ENCODE results near the gene TBC1D2B. TPM values are rescaled to one million over a fixed set of nuclear protein-coding genes. Genes with fewer than 3 reads are reported as not detected.
"Not testable (repeated sequence)": the region's sequence is repeated elsewhere in the genome, so short reads cannot be mapped to it uniquely, and the experiment has no call there.

The TBC1D2B gene
- polyA plus RNA-seq, 3 donors, result 5.9 to 53.3 (median 6.2) TPM

- no peak for DNase-seq
- Histone ChIP-seq H4K20me1 (ENCODE audit: insufficient read depth, low read length) (no peaks in the 10 kb centered on the region), H3K27me3 (ENCODE audit: control insufficient read depth in 2 of 2, insufficient read depth in 2 of 2, low read length in 2 of 2) (no peaks in the 10 kb centered on the region), H2AFZ (ENCODE audit: insufficient read depth, low read depth, low read length, poor library complexity, severe bottlenecking) (no peak overlapping the region), H3K4me3 (replicated peaks in 1 of 3; ENCODE audit: low read depth in 2 of 3, low read length in 3 of 3) (no peak overlapping the region), H3K79me2 (ENCODE audit: insufficient read depth, low read length) (no peaks in the 10 kb centered on the region), H3K4me1 (ENCODE audit: control insufficient read depth in 1 of 2, insufficient read depth in 2 of 2, low read length in 2 of 2) (no peaks in the 10 kb centered on the region), H3K27ac (ENCODE audit: low read depth in 1 of 2, low read length in 2 of 2) (no peak overlapping the region), H3K36me3 (replicated peaks in 1 of 2; ENCODE audit: control insufficient read depth in 1 of 2, insufficient read depth in 2 of 2, low read length in 2 of 2) (peaks cover 2 to 3% of the 10 kb centered on the region in 2 donors), H3K9me3 (replicated peaks in 1 of 2; ENCODE audit: control insufficient read depth in 1 of 2, insufficient read depth in 1 of 2, low read length in 2 of 2) (no peaks in the 10 kb centered on the region), H3K4me2 (replicated peaks; ENCODE audit: extremely low read depth, low read length, poor library complexity, severe bottlenecking) (no peak overlapping the region), H3K9ac (ENCODE audit: insufficient read depth, low read length, poor library complexity, severe bottlenecking) (no peak overlapping the region)
- intact Hi-C loops (cut with micrococcal nuclease), result no loop called here
- Mint-ChIP-seq H3K4me3 (no peak overlapping the region), H3K9me3 (no peaks in the 10 kb centered on the region), H3K27me3 (ENCODE audit: low read depth in 3 of 3) (peaks cover 3 to 7% (median 7%) of the 10 kb centered on the region in 3 donors), H3K27ac (peak overlapping the region in 3 of 7 donors; percentile 3 to 38 (median 38)), H3K4me1 (peaks cover 2% of the 10 kb centered on the region), H3K36me3 (peaks cover 8 to 12% of the 10 kb centered on the region in 2 donors)
- WGBS (ENCODE audit: insufficient coverage), result 91% methylated on average over 26 of the region's 34 CpGs
- no peak for TF ChIP-seq CTCF (IDR thresholded peaks at IDR 0.05)
Observed at GRCh38 chr15:77988347-77989295, 88.9 kb downstream of the TBC1D2B start.

GRCh38 chr15:77987765-77988136 is 89.8 kb downstream of the TBC1D2B start:
- DNase-seq; H3K4me1 Mint-ChIP-seq; H3K79me2 ChIP-seq (ENCODE audit: insufficient read depth, low read length); H3K27ac ChIP-seq (ENCODE audit: low read depth in 1 of 2, low read length in 2 of 2); H3K27me3 ChIP-seq (ENCODE audit: control insufficient read depth in 2 of 2, insufficient read depth in 2 of 2, low read length in 2 of 2); H3K4me3 Mint-ChIP-seq; H3K4me2 ChIP-seq (replicated peaks; ENCODE audit: extremely low read depth, low read length, poor library complexity, severe bottlenecking); H4K20me1 ChIP-seq (ENCODE audit: insufficient read depth, low read length); H3K27me3 Mint-ChIP-seq (ENCODE audit: low read depth in 3 of 3); H3K36me3 ChIP-seq (replicated peaks in 1 of 2; ENCODE audit: control insufficient read depth in 1 of 2, insufficient read depth in 2 of 2, low read length in 2 of 2); H3K9me3 Mint-ChIP-seq; H3K9me3 ChIP-seq (replicated peaks in 1 of 2; ENCODE audit: control insufficient read depth in 1 of 2, insufficient read depth in 1 of 2, low read length in 2 of 2); H3K36me3 Mint-ChIP-seq; H3K27ac Mint-ChIP-seq; intact Hi-C loops (cut with micrococcal nuclease); H2AFZ ChIP-seq (ENCODE audit: insufficient read depth, low read depth, low read length, poor library complexity, severe bottlenecking); H3K9ac ChIP-seq (ENCODE audit: insufficient read depth, low read length, poor library complexity, severe bottlenecking); H3K4me1 ChIP-seq (ENCODE audit: control insufficient read depth in 1 of 2, insufficient read depth in 2 of 2, low read length in 2 of 2); H3K4me3 ChIP-seq (replicated peaks in 1 of 3; ENCODE audit: low read depth in 2 of 3, low read length in 3 of 3): not testable (repeated sequence)
- 98% methylated on average over 5 of the region's 15 CpGs for WGBS (ENCODE audit: insufficient coverage)

All from CD14-positive monocyte (primary cell).